Heart left ventricle (tissue), 16 donors: ENCODE data around the gene B3GNT2. TPM values are rescaled to one million over a fixed set of nuclear protein-coding genes. Genes with fewer than 3 reads are reported as not detected.

Experiments used
- ATAC-seq, 4 donors: fragments of 200-7000 bp; cut with Tn5 transposase; one replicate each; pipeline ENCODE4 v1.9.1; 2020 to 2022; ENCODE audit warnings: moderate library complexity in 4 of 4, mild to moderate bottlenecking in 3 of 4, moderate number of reproducible peaks in 1 of 4
- DNase-seq, 5 donors: peaks; one replicate each; pipeline ENCODE4 v3.0.0-alpha.2; 2020
- H3K27ac ChIP-seq, 12 donors: fragments of 200-600 bp; sonication (generic) in 4 of 12; one replicate each; pipeline versions ENCODE4 v1.5.0 to v1.8.0; 2016 to 2022; ENCODE audit warnings: mild to moderate bottlenecking in 2 of 12
- H3K27me3 ChIP-seq, 9 donors: fragments of 200-600 bp; sonication (generic) in 2 of 9; one replicate each; pipeline versions ENCODE4 v1.5.1 to v1.8.0; 2016 to 2022; ENCODE audit warnings: mild to moderate bottlenecking in 3 of 9
- H3K36me3 ChIP-seq, 9 donors: fragments of 200-600 bp; sonication (generic) in 2 of 9; one replicate each; pipeline versions ENCODE4 v1.5.0 to v1.8.0; 2018 to 2022; ENCODE audit warnings: mild to moderate bottlenecking in 2 of 9
- H3K4me1 ChIP-seq, 12 donors: fragments of 200-600 bp; sonication (generic) in 4 of 12; one replicate each; pipeline versions ENCODE4 v1.5.0 to v1.8.0; 2016 to 2022; ENCODE audit warnings: mild to moderate bottlenecking in 3 of 12
- H3K4me3 ChIP-seq, 12 donors: fragments of 200-600 bp; sonication (generic) in 4 of 12; one replicate each; pipeline versions ENCODE4 v1.5.0 to v1.8.0; 2017 to 2022; ENCODE audit warnings: mild to moderate bottlenecking in 9 of 12, moderate library complexity in 4 of 12
- H3K9me3 ChIP-seq, 12 donors: fragments of 200-600 bp; sonication (generic) in 4 of 12; one replicate each; pipeline versions ENCODE4 v1.5.0 to v1.8.0; 2016 to 2022; ENCODE audit warnings: mild to moderate bottlenecking in 1 of 12
- CTCF ChIP-seq, 12 donors: fragments of 200-600 bp; sonication (generic) in 4 of 12; IDR thresholded peaks; one replicate each; pipeline versions ENCODE4 v1.5.0 to v1.8.0; 2018 to 2022; ENCODE audit warnings: antibody characterized with exemption in 12 of 12, mild to moderate bottlenecking in 5 of 12
- POLR2A ChIP-seq, 2 donors: fragments of 450-650 bp; IDR thresholded peaks; one replicate each; pipeline ENCODE4 v1.6.1; 2017; ENCODE audit warnings: antibody characterized with exemption in 2 of 2, mild to moderate bottlenecking in 2 of 2, moderate library complexity in 2 of 2
- WGBS, 4 donors: extraction: QIAGEN DNeasy Blood & Tissue Kit in 2 of 4; methylation state at CpG; one replicate each; pipeline versions ENCODE4 v1.1.5 to v1.1.7; 2013 to 2018; 5-methylcytosine and 5-hydroxymethylcytosine counted together
- intact Hi-C, 10 donors: fragments of 100-400 bp; cut with DNase I; formaldehyde crosslinking; loops; one replicate each; pipeline versions ENCODE4 v1.11.1 to v1.14.2; 2022
- polyA plus RNA-seq, 2 donors: library from polyadenylated mRNA; stranded (reverse); fragments of 200-250 nt; gene quantifications; one replicate each; pipeline ENCODE4 v1.2.3, GENCODE V29; 2013
- total RNA-seq, 9 donors: library from RNA; depleted of rRNA in 2 of 9; stranded (reverse); fragments of >200 nt in 2 of 9; fragmentation: NEBNext Ultra II Directional in 3 of 9; extraction: Animal tissue kit (Norgen Biotek cat#: 25700) in 3 of 9; gene quantifications; one replicate each; pipeline versions ENCODE4 v1.1.0 to v1.2.4, GENCODE V29; 2016 to 2023
- donor health status: ischemic (EF 13 %, LVEDD 7.1; RV severe dilation, severe dysfunction).
- donor health status: healthy with polysubstance abuse.
- donor health status: DM: no; HTN: yes; CAD: no.
- donor health status: DM: no; HTN: no; CAD: no.
- donor health status: ischemic (EF 25% LVEDD 6.9; RV normal size, moderate dysfunction).
- donor health status: ischemic (EF 25% LVEDD 5.7; RV mildly dilated, moderate dysfunction).
- donor health status: healthy.
- donor health status: DM: yes; HTN: yes; CAD: no.
- donor health status: ischemic (EF 35%, LVEDD 5.7; RV mildly dilated, moderate dysfunction).
- donor health status: nonischemic (EF 11% LVEDD 7.7; RV severe dilation, severe dysfunction).
- donor health status: DM: yes; HTN: yes; CAD: no.
- donor health status: PGD.
- donor health status: ischemic (EF 29% LVEDD 5.4; RV normal size, mild dysfunction).
- donor health status: nonischemic (EF 23%, LVEDD 6.1; RV moderate dilation, normal function).

B3GNT2 gene
- total and polyA plus RNA-seq, 11 donors = 8.6 to 26.5 (median 18.4) TPM

DNA sequence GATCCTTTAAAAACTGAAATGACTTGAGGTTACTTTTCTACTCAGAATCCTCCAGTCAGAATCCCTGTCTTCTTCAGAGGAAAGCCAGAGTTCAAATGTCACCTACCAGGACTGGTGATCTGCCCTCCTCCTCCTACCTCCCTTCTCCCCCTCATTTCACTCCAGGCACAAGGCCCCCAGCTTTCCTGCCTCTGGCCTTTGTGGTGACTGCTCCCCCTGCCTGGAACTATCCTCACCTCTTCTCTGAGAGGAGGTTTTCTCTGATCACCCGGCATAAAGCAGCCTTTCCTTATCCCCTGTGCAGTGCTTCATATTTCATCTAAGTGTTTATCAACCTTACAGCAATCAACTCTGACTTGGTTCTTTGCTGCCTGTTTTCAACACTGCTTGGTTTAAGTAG is 6.8 kb downstream of the B3GNT2 start:
- 26 to 40% (median 32%) methylated on average over 1 of the region's 1 CpG for WGBS, 4 donors
- H3K27ac ChIP-seq = peak overlapping the region in 4 of 12 donors; percentile 15 to 30 (median 16)
- intact Hi-C loops = loop anchor here in 4 of 10 donors (5.0 to 10.0 kb wide), 4 partner anchors 92 to 288 kb away; no protein-coding TSS in a partner anchor
- DNase-seq = no peak
- H3K9me3 ChIP-seq = no peaks in the 10 kb centered on the region
- H3K36me3 ChIP-seq = no peaks in the 10 kb centered on the region
- TF ChIP-seq POLR2A (IDR thresholded peaks at IDR 0.05) (no peak), CTCF (IDR thresholded peaks at IDR 0.05) (no peak)
- H3K4me1 ChIP-seq = peaks cover 0 to 99% (median 71%) of the 10 kb centered on the region in 12 donors
- ATAC-seq = peak in 2 of 4 donors; percentile 9 to 10
- no peak overlapping the region for H3K4me3 ChIP-seq
- no peaks in the 10 kb centered on the region for H3K27me3 ChIP-seq

- 93 to 100% (median 98%) methylated on average over 1 of the region's 1 CpG for whole genome bisulfite sequencing, 4 donors
- Histone ChIP-seq H3K27me3 (no peaks in the 10 kb centered on the region), H3K4me1 (peaks cover 0 to 98% (median 72%) of the 10 kb centered on the region in 12 donors), H3K9me3 (no peaks in the 10 kb centered on the region), H3K36me3 (no peaks in the 10 kb centered on the region), H3K4me3 (no peak overlapping the region), H3K27ac (no peak overlapping the region)
- intact Hi-C loops = loop anchor here in 4 of 10 donors (5.0 to 10.0 kb wide), 4 partner anchors 91 to 289 kb away; no protein-coding TSS in a partner anchor
- ATAC-seq = no peak
- TF ChIP-seq CTCF (IDR thresholded peaks at IDR 0.05) = no peak
- TF ChIP-seq POLR2A (IDR thresholded peaks at IDR 0.05) = no peak
- DNase-seq = no peak
Measured at GRCh38 chr2:62203459-62203858, 7.5 kb downstream of the B3GNT2 start.

- no peak for DNase-seq
- peaks cover 0 to 98% (median 72%) of the 10 kb centered on the region in 12 donors for H3K4me1 ChIP-seq
- TF ChIP-seq POLR2A (IDR thresholded peaks at IDR 0.05) = no peak
- TF ChIP-seq CTCF (IDR thresholded peaks at IDR 0.05) = no peak
Measured at GRCh38 chr2:62204998-62205496, 9.1 kb downstream of the B3GNT2 start.

GRCh38 chr2:62205554-62205953 is 9.6 kb downstream of the B3GNT2 start:
- Histone ChIP-seq H3K4me1 (peaks cover 0 to 96% (median 69%) of the 10 kb centered on the region in 12 donors), H3K27me3 (no peaks in the 10 kb centered on the region), H3K4me3 (no peak overlapping the region), H3K36me3 (no peaks in the 10 kb centered on the region), H3K9me3 (no peaks in the 10 kb centered on the region), H3K27ac (peak overlapping the region in 2 of 12 donors; percentile 17 to 35)
- no peak for ATAC-seq
- DNase-seq = no peak
- 82 to 89% (median 88%) methylated on average over 5 to 6 of the region's 6 CpGs for WGBS, 4 donors
- TF ChIP-seq POLR2A (IDR thresholded peaks at IDR 0.05) (no peak), CTCF (IDR thresholded peaks at IDR 0.05) (no peak)
- intact Hi-C loops = loop anchor here in 3 of 10 donors (10.0 kb wide), 3 partner anchors 89 to 291 kb away; no protein-coding TSS in a partner anchor

More at GRCh38 chr2:62204998-62205496, 9.1 kb downstream of the B3GNT2 start:
- Histone ChIP-seq H3K27ac (peak overlapping the region in 4 of 12 donors; percentile 16 to 21 (median 18)), H3K9me3 (no peaks in the 10 kb centered on the region), H3K4me3 (no peak overlapping the region), H3K27me3 (no peaks in the 10 kb centered on the region), H3K36me3 (no peaks in the 10 kb centered on the region)
- intact Hi-C loops = loop anchor here in 4 of 10 donors (5.0 to 10.0 kb wide), 4 partner anchors 90 to 290 kb away; no protein-coding TSS in a partner anchor
- no peak for ATAC-seq
- WGBS, 4 donors = 79 to 87% (median 84%) methylated on average over 14 of the region's 14 CpGs
